HG02610 (cell line): Measurements from ENCODE around the gene PLIN1.

Experiments used
- ATAC-seq: cut with Tn5 transposase; IDR thresholded peaks from one replicate; pipeline ENCODE4 v1.9.1; 2021; ENCODE audit warnings: mild to moderate bottlenecking, moderate library complexity; ENCODE audit not compliant: unreplicated experiment

PLIN1 gene

DNA sequence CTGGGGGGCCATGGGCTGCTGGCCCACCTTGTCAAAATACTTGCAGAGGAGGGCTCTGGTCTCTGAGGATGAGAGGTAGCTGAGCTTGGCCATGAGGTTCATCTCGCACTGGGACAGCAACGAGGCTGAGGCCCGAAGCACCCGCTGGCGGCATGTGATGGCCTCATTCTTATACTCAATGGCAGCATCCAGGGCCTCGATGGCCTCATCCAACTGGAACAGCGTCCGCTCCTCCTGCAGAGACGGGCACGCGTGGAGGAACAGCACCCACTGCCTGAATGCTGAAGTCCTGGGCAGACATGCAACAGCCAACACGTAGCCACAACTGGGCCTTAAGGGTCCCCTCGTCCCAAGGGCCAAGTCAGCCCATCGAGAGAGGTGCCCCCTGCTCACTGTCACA is 48.9 kb downstream of the PLIN1 start:
- no peak for ATAC-seq

DNA sequence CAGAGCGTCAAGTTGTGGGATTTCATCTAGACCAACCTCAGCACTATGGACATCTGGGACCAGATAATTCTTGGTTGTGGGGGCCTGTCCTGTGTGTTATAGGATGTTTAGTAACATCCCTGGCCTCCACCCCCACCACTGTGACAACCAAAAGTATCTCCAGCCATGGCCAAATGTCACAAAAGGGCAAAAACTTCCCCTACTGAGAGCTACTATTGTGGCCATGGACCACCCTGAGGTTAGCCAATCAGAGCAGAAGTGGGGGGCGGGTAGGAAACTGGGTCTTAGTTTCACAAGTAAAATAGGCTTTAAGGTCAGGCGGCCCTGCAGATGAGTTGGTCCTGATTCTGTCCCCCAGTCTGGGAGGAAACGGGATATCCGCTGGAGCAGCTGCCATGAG is 49.3 kb downstream of the PLIN1 start:
- ATAC-seq = no peak

DNA sequence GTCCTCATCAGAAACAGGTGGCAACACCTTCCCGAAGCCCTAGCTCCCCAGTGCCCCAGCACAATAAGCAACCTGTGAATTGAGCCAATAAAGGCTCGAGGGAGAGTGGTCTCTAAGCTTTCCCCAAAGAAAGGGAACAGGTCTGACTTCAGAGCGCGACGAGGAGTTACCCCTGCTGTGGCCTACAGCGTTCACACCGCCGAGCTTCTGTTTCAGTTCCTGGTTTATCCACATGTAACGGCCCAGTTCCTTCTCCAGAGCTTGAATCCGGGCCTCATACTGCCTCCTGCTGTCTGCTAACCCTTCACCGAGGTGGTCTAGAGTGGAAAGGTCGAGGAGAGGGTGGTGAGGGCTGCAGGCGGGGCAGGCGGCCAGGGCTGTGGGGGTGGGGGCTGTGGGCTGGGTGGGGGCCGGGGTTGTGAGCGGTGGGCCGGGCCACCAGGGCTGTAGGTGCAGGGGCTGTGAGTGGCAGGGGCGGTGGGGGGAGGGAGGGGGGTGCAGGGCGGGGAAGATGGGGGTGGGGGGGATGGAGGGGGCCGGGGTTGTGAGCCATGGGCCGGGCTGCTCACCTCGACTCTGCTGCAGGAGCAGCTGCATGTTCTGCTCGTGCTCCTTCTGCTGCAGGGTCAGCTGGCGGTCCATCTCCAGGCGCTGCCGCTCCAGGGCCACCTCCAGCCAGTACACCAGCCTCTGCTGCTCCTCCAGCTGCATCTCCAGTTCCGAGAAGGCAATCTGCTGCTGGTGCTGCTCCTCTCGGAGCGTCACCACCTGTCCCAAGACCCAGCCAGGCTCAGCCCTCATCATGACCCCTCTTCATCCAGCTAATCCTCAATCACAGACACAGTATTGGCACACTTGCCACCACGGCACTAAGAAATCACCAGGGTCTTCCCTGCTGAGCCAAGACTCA is 50.1 kb downstream of the PLIN1 start:
- no peak for ATAC-seq

DNA sequence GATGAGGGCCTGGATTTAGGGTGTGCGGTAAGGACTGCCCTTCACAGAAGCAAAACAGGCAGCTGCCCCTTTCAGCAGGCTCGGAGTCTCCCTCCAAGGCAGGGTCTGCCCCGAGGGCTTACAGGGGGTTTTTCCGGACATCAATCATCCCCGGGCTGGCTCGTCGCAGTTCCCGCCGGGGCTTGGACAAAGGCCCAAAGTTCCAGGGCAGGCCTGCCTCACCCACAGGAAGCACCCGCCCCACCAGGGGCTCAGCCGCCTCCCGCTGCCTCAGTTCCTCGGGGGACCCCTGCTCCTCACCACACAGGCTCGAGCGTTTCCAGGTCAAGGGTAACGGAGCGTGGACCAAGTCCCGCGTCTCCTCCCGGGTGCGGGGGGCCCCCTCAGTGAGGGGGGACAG is 50.9 kb downstream of the PLIN1 start:
- no peak for ATAC-seq

DNA sequence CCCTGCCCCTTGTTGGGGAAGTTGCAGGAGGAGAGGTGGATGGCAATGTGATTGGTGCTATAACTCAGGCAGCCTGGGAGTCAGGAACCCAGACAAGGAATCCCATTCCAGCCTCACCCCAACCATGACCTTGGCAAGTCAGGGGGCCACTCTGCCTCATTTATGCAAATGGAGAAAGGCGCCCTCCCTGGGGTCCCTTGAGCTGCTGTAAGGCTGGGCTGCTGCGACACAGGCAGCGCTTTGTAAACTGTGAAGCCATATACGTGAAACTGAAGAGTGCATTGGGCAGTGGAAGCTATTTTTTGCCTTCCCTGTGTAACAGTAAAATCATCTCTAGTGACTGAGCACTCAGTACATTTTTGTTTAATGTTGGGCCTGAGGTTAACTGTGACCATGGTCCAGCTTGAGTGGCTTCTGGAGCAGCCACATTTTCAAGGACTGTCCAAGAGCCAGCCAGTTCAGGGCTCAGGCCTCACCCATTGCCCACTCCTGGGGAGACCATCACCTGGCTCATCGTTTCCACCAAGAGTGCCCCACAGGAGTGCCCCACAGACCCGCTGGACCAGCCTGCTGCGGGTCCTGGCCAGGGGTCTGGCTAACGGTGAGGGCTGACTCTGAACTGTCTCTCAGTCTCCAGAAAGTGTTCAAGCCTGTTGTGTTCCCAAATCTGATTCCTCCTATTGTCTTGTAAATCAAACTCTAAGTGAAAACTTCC is 51.8 kb downstream of the PLIN1 start:
- ATAC-seq = no peak

DNA sequence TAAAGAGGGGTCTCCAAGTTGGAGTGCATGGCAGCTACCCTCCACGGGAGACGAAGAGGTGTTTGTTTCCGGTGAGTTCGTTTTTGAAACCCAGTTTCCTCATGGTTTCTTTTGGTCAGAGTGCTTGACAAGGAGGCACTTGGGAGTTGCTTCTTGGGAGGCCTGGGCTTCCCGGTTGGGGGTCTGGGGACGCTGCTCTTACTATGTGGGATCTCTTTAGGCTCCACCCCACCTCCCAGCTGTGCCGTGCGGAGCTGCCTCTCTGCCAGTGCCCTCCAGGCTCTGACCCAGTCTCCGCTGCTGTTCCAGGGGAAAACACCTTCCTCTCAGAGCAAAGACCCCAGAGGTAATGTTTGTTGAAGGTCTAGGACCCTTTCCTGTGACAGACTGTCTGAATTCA is 53.5 kb downstream of the PLIN1 start:
- no peak for ATAC-seq

DNA sequence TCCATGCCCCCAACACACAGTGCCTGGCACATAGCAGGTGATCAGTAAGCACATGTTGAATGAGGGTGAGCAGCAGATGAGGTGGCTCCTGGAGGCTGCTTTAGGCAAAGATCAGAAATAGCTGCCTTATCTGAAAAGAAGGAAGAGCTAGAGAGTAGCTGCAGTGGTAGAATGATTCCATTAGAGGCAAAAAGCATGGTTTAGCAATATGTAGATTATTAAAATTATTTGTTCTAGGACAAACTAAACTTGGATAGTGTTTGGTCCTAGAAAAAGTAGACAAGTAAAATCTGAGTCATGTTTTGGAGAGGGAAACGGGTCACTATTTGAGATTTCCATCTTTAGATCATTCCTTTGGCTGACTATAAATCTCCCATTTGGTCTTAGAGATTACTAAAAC is 56.0 kb downstream of the PLIN1 start:
- no peak for ATAC-seq

DNA sequence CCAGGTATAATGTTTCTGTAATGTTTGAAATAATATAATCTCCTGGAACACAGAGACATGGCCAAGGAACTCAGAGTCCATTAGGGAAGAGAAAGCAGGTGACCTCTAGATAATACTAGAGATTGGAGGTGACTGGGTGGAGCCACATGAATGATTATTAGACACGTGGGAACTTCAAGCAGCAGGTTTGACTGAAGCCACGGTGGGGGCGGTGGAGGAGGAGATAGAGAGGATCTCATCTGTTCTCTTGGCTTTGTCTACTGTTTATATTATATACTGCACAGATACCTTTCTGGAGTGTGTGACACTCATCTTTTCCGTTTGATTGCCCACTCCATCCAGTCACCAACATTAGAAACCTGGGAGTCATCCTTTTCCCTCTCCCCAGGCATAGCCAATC is 57.6 kb downstream of the PLIN1 start:
- ATAC-seq = no peak

DNA sequence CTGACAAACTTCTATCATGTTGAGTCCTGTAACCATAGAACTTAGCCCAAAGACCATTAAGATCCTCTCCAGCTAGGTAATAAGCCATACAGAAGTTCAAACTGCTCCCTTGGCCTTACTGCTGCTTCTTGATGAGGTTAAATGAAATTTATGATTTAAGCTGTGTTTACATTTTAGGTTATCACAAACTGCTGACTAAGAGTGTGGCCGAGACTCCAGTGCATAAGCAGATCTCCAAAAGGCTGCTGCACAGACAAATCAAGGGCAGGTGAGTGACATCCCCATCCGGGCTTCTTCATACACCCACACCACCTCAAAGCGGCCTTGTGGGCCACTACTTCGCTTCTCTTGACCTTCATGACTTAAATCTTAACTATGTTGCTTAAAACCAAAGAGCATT is 62.9 kb downstream of the PLIN1 start:
- ATAC-seq = no peak

DNA sequence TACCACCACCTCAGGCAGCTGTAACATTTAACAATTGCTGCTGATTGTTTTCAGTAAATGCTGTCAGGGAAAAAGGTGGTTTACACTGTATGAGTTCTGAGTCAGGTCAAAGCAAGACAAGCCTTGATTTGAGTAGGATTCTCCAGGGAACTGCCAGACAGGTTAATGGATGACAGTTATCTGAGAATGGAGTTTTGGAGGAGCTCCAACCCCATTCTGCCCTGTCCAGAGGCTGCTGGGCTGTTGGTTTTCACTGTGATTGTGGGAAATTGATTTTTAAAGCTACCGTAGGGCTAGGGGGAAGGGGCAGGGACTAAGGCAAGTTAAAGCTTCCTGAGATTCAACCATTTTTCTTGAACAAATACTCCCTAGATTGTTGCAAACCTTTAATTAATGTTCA is 64.0 kb downstream of the PLIN1 start:
- no peak for ATAC-seq
